VCaP (cell line): Measurements from ENCODE around the gene STIP1.
A peak's percentile ranks its signal among the peaks of the same experiment; 100 is the strongest.
"Not testable (repeated sequence)": the region's sequence is repeated elsewhere in the genome, so short reads cannot be mapped to it uniquely, and the experiment has no call there.

Experiments used
- H3K27ac ChIP-seq: fragments of 450-650 bp; 2 replicates; pipeline ENCODE4 v1.5.1; 2017
- TF ChIP-seq, protein P1 (sequence below): fragments of 450-650 bp; conservative IDR thresholded peaks from 2 replicates; pipeline ENCODE4 v1.5.1; 2017; ENCODE audit warnings: mild to moderate bottlenecking, moderate library complexity

STIP1 gene

DNA sequence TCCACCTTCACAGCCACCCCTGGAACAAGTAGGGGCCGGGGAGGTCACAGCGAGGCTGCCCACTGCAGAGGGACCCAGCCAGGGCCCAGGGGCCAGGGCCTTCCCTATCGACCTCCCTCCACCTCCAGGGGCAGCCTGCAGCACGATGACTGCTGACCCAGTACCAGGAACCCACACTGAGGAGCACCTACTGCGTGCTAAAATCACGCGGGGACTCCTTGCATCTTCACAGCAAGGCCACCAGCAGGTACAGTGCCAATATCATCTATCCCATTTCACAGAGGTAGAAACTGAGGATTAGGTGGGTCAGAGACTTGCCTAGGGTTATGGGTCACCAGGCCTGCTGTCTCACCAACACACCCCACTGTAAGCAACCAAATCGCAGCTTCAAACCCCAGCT is 34.6 kb upstream of the STIP1 start:
- TF ChIP-seq, protein P1, sequence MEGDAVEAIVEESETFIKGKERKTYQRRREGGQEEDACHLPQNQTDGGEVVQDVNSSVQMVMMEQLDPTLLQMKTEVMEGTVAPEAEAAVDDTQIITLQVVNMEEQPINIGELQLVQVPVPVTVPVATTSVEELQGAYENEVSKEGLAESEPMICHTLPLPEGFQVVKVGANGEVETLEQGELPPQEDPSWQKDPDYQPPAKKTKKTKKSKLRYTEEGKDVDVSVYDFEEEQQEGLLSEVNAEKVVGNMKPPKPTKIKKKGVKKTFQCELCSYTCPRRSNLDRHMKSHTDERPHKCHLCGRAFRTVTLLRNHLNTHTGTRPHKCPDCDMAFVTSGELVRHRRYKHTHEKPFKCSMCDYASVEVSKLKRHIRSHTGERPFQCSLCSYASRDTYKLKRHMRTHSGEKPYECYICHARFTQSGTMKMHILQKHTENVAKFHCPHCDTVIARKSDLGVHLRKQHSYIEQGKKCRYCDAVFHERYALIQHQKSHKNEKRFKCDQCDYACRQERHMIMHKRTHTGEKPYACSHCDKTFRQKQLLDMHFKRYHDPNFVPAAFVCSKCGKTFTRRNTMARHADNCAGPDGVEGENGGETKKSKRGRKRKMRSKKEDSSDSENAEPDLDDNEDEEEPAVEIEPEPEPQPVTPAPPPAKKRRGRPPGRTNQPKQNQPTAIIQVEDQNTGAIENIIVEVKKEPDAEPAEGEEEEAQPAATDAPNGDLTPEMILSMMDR: no peak

DNA sequence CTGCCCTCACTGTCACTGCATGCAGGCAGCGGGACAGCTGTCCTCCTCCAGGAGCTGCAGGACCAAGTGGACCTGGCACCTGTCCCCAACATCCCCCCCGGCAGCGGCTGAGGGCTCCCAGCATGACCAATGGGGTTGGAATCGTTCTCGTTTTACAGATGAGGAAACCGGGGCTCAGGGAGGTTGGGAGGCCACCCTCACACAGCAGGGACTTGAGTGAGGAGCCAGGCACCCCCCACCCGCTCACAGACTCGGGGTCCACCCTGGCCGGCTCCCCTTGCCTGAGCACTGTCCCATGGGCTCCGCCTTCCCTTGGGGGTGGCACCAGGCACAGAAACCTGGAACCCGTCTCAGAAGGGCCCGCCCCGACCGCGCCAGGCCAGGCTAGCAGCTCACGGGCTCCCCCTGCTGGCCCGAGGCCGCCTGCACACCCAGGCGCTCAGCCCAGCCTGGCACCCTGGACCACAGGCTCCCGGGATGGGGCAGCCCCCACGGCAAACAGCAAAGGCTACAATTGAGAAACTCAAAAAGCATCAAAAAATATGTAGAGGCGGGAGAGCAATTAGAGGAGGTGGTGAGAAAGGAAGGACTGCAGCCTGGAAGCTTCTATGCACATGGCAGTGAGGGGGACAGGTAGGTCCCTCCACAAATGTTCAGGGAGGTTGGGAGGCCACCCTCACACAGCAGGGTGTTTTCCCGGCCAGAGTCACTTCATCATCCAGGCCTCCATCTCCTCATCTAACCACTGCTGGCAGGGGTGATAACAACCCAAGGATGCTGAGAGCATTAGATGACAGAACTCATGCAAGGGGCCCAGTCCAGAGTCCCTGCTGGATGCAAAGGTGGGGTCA is 32.9 kb upstream of the STIP1 start:
- TF ChIP-seq, protein P1: peak; percentile 100
- H3K27ac ChIP-seq: peak overlapping the region; percentile 13; the same call in 1 of the 2 replicates

More for the DNA sequence above, 34.6 kb upstream of the STIP1 start:
- H3K27ac ChIP-seq: peak overlapping the region; percentile 100; the same call in 1 of the 2 replicates

DNA sequence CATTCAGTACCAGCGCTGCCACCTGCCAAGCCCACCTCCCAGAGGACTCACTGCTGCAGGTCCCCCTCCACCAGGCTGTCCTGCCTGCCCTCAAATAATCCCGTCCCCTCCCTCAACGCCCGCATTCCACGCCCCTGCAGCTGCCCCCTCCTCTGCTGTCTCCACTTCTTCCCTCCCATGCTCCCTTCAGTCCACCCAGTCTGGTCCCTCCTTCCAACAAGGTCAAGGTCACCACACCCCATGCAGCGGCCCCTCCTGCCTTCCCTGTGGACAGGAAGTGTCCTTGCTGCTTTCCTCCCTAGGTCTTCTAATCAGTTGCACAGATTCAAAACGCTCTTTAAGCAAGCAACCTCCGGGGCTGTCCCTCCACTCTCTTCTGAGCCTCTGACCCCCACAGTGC is 32.2 kb upstream of the STIP1 start:
- no peak overlapping the region for H3K27ac ChIP-seq
- TF ChIP-seq, protein P1: no peak

DNA sequence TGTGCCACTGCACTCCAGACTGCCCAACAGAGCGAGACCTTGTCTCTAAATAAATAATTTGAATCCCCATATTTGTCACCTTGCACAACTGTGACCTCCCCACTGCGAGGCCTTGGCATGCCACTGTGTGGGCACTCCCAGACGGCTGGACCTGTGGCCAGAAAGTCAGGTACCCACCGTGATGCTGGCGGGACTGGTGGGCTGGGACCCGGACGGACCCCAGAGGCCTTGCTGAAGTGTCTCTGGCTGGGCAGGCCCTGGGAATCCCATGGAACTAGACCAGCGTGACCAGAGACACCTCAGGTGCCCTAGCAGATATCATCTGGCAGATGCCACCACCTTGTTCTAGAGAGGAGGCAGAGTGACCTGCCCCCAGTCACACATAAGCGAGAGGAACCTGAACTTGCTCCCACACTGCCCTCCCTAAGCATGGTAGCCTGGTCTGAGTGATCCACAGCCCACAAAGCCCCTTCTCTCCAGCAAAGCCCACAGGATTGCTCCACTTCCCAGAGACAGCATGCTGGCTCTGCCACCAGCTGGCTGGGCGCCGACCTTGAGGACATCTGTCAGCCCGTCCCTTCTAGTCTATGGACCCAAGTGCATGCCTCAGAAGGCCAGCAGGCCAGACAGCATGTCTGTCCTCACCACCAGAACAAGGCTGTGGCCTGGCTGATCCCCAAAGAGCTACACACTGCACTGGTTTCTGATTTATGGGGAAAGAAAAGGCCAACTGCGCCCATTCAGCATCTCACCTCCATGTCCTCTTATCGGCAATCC is 29.5 kb upstream of the STIP1 start:
- TF ChIP-seq, protein P1: peak; percentile 13; the same call in 1 of the 2 replicates
- H3K27ac ChIP-seq: 0 out of 2 replicates have a peak overlapping the region, but pooled peaks have one; percentile 0

DNA sequence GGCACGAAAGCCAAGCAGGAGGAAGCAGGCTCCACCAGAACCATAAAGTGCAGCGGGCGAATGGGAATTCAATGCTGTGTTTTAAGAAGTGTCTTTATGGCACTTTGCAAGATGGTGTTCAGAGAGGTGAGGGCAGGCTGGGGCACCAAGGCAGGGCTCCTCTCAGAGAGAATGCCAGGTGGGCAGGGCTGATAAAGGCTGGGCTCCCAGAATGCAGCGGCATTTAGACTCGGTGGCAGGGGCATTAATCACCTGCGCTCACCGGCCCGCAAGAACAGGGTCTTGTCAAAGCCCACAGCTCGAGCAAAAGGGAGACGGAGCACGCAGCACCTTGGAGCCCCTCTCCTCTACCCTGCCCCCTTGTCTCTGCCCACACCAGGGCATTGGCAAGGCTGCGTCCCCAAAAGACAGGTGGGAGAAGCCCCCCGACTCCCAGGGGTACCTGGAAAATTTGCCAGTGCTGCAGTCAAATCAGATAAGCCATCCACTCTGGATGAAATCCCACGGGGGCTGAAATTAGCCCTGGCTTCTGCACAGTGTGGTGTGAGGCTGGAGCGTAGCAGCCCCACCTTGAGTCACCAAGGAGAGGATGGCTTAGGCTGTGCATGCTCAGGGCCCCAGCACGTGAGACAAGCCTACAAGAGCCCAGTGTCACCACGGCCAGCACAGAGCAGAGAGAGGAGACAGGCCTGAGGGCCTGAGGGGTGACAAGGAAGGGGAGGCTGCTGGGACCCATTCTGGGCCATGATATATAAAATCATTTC is 28.2 kb upstream of the STIP1 start:
- TF ChIP-seq, protein P1: no peak

DNA sequence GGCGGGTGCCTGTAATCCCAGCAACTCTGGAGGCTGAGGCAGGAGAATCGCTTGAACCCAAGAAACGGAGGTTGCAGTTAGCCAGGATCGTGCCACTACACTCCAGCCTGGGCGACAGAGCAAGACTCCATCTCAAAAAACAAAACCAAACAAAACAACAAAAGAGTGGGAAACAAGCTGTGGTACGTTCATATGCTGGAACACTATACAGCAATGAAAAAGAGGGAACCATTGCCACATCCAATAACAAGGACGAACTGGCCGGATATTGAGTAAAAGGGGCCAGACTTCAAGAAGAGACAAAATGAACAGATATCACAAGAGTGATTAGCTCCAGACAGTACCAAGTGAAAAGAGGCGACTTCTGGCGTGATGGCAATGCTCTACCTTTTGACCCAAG is 24.9 kb upstream of the STIP1 start:
- TF ChIP-seq, protein P1: no peak

More for the DNA sequence above, 28.2 kb upstream of the STIP1 start:
- H3K27ac ChIP-seq: no peak overlapping the region

DNA sequence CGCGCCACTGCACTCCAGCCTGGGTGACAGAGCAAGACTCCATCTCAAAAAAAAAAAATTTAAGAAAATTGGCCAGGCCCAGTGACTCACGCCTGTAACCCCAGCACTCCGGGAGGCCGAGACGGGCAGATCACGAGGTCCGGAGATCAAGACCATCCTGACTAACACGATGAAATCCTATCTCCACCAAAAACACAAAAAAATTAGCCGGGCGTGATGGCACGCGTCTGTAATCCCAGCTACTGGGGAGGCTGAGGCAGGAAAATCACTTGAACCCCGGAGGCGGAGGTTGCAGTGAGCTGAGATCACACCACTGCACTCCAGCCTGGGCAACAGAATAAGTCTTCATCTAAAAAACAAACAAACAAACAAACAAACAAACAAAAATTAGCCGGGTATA is 23.2 kb upstream of the STIP1 start:
- not testable (repeated sequence) for H3K27ac ChIP-seq

More for the DNA sequence above, 24.9 kb upstream of the STIP1 start:
- no peak overlapping the region for H3K27ac ChIP-seq
